ENCODE data around the gene RGS6. TPM values are rescaled to one million over a fixed set of nuclear protein-coding genes. Genes with fewer than 3 reads are reported as not detected.

The RGS6 gene
- total and polyA plus RNA-seq, 4 experiments from 2014 or later, result 0.32 TPM; not detected in 3

GRCh38 chr14:72033365-72033764, 101.1 kb downstream of the RGS6 start:
- Mint-ChIP-seq H3K27ac (no peak overlapping the region), H3K36me3 (no peaks in the 10 kb centered on the region), H3K4me1 (no peaks in the 10 kb centered on the region), H3K9me3 (peaks cover 0 to 6% (median 4%) of the 10 kb centered on the region in 8 donors), H3K27me3 (peaks cover 6 to 11% of the 10 kb centered on the region in 2 donors), H3K4me3 (no peak overlapping the region)
- no peak overlapping the region for H3K27ac ChIP-seq (ENCODE audit: low read depth, low read length)
- H3K4me3 ChIP-seq (ENCODE audit: low read length in 2 of 2), result no peak overlapping the region
- H3K36me3 ChIP-seq (ENCODE audit: insufficient read depth, low read length), result no peaks in the 10 kb centered on the region
- DNase-seq, result no peak
- POLR2A ChIA-PET (ENCODE audit: partially characterized antibody), result no interaction called here
- CTCF ChIA-PET (ENCODE audit: partially characterized antibody), result no interaction called here
- H3K27me3 ChIP-seq (ENCODE audit: insufficient read depth, low read length), result no peaks in the 10 kb centered on the region
- H3K9me3 ChIP-seq (ENCODE audit: control insufficient read depth in 1 of 2, low read length in 2 of 2), result peaks cover 0 to 3% of the 10 kb centered on the region in 2 donors
- no peaks in the 10 kb centered on the region for H3K4me1 ChIP-seq (ENCODE audit: insufficient read depth, low read length)
- intact Hi-C loops (cut with micrococcal nuclease), result no loop called here

- peaks cover 23 to 24% of the 10 kb centered on the region in 2 donors for H3K27me3 Mint-ChIP-seq
- H3K36me3 Mint-ChIP-seq, result peaks cover 6% of the 10 kb centered on the region in 2 donors
- H3K27ac Mint-ChIP-seq, result no peak overlapping the region
- ChIA-PET POLR2A (ENCODE audit: partially characterized antibody) (no interaction called here), CTCF (ENCODE audit: partially characterized antibody) (no interaction called here)
- no peaks in the 10 kb centered on the region for H3K27me3 ChIP-seq (ENCODE audit: insufficient read depth, low read length)
- H3K9me3 Mint-ChIP-seq, result peaks cover 9 to 35% (median 21%) of the 10 kb centered on the region in 8 donors
- DNase-seq, result no peak
- no peak overlapping the region for H3K4me3 ChIP-seq (ENCODE audit: low read length in 2 of 2)
- no peaks in the 10 kb centered on the region for H3K4me1 Mint-ChIP-seq
- no peak overlapping the region for H3K27ac ChIP-seq (ENCODE audit: low read depth, low read length)
- H3K36me3 ChIP-seq (ENCODE audit: insufficient read depth, low read length), result no peaks in the 10 kb centered on the region
- H3K4me3 Mint-ChIP-seq, result no peak overlapping the region
- no peaks in the 10 kb centered on the region for H3K4me1 ChIP-seq (ENCODE audit: insufficient read depth, low read length)
- intact Hi-C loops (cut with micrococcal nuclease), result no loop called here
- peaks cover 0 to 3% of the 10 kb centered on the region in 2 donors for H3K9me3 ChIP-seq (ENCODE audit: control insufficient read depth in 1 of 2, low read length in 2 of 2)
Observed at GRCh38 chr14:72040528-72040927, 108.3 kb downstream of the RGS6 start.

- Mint-ChIP-seq H3K36me3 (peaks cover 3 to 5% of the 10 kb centered on the region in 2 donors), H3K4me1 (no peaks in the 10 kb centered on the region), H3K27me3 (peaks cover 16 to 25% of the 10 kb centered on the region in 2 donors), H3K9me3 (peaks cover 3 to 22% (median 15%) of the 10 kb centered on the region in 8 donors), H3K27ac (no peak overlapping the region), H3K4me3 (no peak overlapping the region)
- H3K27ac ChIP-seq (ENCODE audit: low read depth, low read length), result no peak overlapping the region
- H3K27me3 ChIP-seq (ENCODE audit: insufficient read depth, low read length), result no peaks in the 10 kb centered on the region
- intact Hi-C loops (cut with micrococcal nuclease), result no loop called here
- no peak for DNase-seq
- no peaks in the 10 kb centered on the region for H3K4me1 ChIP-seq (ENCODE audit: insufficient read depth, low read length)
- H3K9me3 ChIP-seq (ENCODE audit: control insufficient read depth in 1 of 2, low read length in 2 of 2), result no peaks in the 10 kb centered on the region
- POLR2A ChIA-PET (ENCODE audit: partially characterized antibody), result no interaction called here
- H3K36me3 ChIP-seq (ENCODE audit: insufficient read depth, low read length), result no peaks in the 10 kb centered on the region
- H3K4me3 ChIP-seq (ENCODE audit: low read length in 2 of 2), result no peak overlapping the region
- CTCF ChIA-PET (ENCODE audit: partially characterized antibody), result no interaction called here
Observed at GRCh38 chr14:72045271-72045670, 113.0 kb downstream of the RGS6 start.

- Mint-ChIP-seq H3K9me3 (peaks cover 3 to 16% (median 10%) of the 10 kb centered on the region in 8 donors), H3K27ac (no peak overlapping the region), H3K36me3 (peaks cover 0 to 3% of the 10 kb centered on the region in 2 donors), H3K4me3 (no peak overlapping the region), H3K27me3 (peaks cover 16 to 22% of the 10 kb centered on the region in 2 donors), H3K4me1 (no peaks in the 10 kb centered on the region)
- Histone ChIP-seq H3K9me3 (ENCODE audit: control insufficient read depth in 1 of 2, low read length in 2 of 2) (no peaks in the 10 kb centered on the region), H3K4me1 (ENCODE audit: insufficient read depth, low read length) (no peaks in the 10 kb centered on the region), H3K4me3 (ENCODE audit: low read length in 2 of 2) (no peak overlapping the region), H3K27me3 (ENCODE audit: insufficient read depth, low read length) (no peaks in the 10 kb centered on the region), H3K27ac (ENCODE audit: low read depth, low read length) (no peak overlapping the region), H3K36me3 (ENCODE audit: insufficient read depth, low read length) (no peaks in the 10 kb centered on the region)
- CTCF ChIA-PET (ENCODE audit: partially characterized antibody), result no interaction called here
- POLR2A ChIA-PET (ENCODE audit: partially characterized antibody), result no interaction called here
- DNase-seq, result no peak
- intact Hi-C loops (cut with micrococcal nuclease), result no loop called here
Observed at GRCh38 chr14:72045885-72046284, 113.7 kb downstream of the RGS6 start.

GRCh38 chr14:72049462-72049861, 117.2 kb downstream of the RGS6 start:
- peaks cover 0 to 3% (median 0%) of the 10 kb centered on the region in 8 donors for H3K9me3 Mint-ChIP-seq
- H3K27ac Mint-ChIP-seq, result no peak overlapping the region
- H3K4me3 Mint-ChIP-seq, result no peak overlapping the region
- H3K27me3 Mint-ChIP-seq, result peaks cover 17 to 21% of the 10 kb centered on the region in 2 donors
- Histone ChIP-seq H3K4me3 (ENCODE audit: low read length in 2 of 2) (no peak overlapping the region), H3K27me3 (ENCODE audit: insufficient read depth, low read length) (no peaks in the 10 kb centered on the region), H3K9me3 (ENCODE audit: control insufficient read depth in 1 of 2, low read length in 2 of 2) (no peaks in the 10 kb centered on the region), H3K4me1 (ENCODE audit: insufficient read depth, low read length) (no peaks in the 10 kb centered on the region), H3K36me3 (ENCODE audit: insufficient read depth, low read length) (no peaks in the 10 kb centered on the region), H3K27ac (ENCODE audit: low read depth, low read length) (no peak overlapping the region)
- CTCF ChIA-PET (ENCODE audit: partially characterized antibody), result no interaction called here
- DNase-seq, result no peak
- H3K36me3 Mint-ChIP-seq, result no peaks in the 10 kb centered on the region
- intact Hi-C loops (cut with micrococcal nuclease), result no loop called here
- no peaks in the 10 kb centered on the region for H3K4me1 Mint-ChIP-seq
- POLR2A ChIA-PET (ENCODE audit: partially characterized antibody), result no interaction called here

- Histone ChIP-seq H3K27me3 (ENCODE audit: insufficient read depth, low read length) (no peaks in the 10 kb centered on the region), H3K27ac (ENCODE audit: low read depth, low read length) (no peak overlapping the region), H3K9me3 (ENCODE audit: control insufficient read depth in 1 of 2, low read length in 2 of 2) (no peaks in the 10 kb centered on the region), H3K4me3 (ENCODE audit: low read length in 2 of 2) (no peak overlapping the region), H3K4me1 (ENCODE audit: insufficient read depth, low read length) (no peaks in the 10 kb centered on the region), H3K36me3 (ENCODE audit: insufficient read depth, low read length) (no peaks in the 10 kb centered on the region)
- peaks cover 0 to 3% (median 0%) of the 10 kb centered on the region in 8 donors for H3K9me3 Mint-ChIP-seq
- H3K4me1 Mint-ChIP-seq, result no peaks in the 10 kb centered on the region
- H3K27ac Mint-ChIP-seq, result no peak overlapping the region
- peaks cover 16% of the 10 kb centered on the region in 2 donors for H3K27me3 Mint-ChIP-seq
- no peak overlapping the region for H3K4me3 Mint-ChIP-seq
- no peak for DNase-seq
- intact Hi-C loops (cut with micrococcal nuclease), result no loop called here
- CTCF ChIA-PET (ENCODE audit: partially characterized antibody), result no interaction called here
- POLR2A ChIA-PET (ENCODE audit: partially characterized antibody), result no interaction called here
- H3K36me3 Mint-ChIP-seq, result no peaks in the 10 kb centered on the region
Observed at GRCh38 chr14:72052356-72052755, 120.1 kb downstream of the RGS6 start.

- Histone ChIP-seq H3K4me1 (ENCODE audit: insufficient read depth, low read length) (no peaks in the 10 kb centered on the region), H3K27me3 (ENCODE audit: insufficient read depth, low read length) (no peaks in the 10 kb centered on the region), H3K36me3 (ENCODE audit: insufficient read depth, low read length) (no peaks in the 10 kb centered on the region), H3K4me3 (ENCODE audit: low read length in 2 of 2) (no peak overlapping the region), H3K27ac (ENCODE audit: low read depth, low read length) (no peak overlapping the region), H3K9me3 (ENCODE audit: control insufficient read depth in 1 of 2, low read length in 2 of 2) (no peaks in the 10 kb centered on the region)
- CTCF ChIA-PET (ENCODE audit: partially characterized antibody), result no interaction called here
- Mint-ChIP-seq H3K36me3 (no peaks in the 10 kb centered on the region), H3K27ac (no peak overlapping the region), H3K4me1 (no peaks in the 10 kb centered on the region), H3K27me3 (peaks cover 16 to 20% of the 10 kb centered on the region in 2 donors), H3K4me3 (no peak overlapping the region), H3K9me3 (peaks cover 0 to 3% (median 0%) of the 10 kb centered on the region in 8 donors)
- intact Hi-C loops (cut with micrococcal nuclease), result no loop called here
- no peak for DNase-seq
- POLR2A ChIA-PET (ENCODE audit: partially characterized antibody), result no interaction called here
Observed at GRCh38 chr14:72053651-72054050, 121.4 kb downstream of the RGS6 start.

GRCh38 chr14:72054911-72055310, 122.7 kb downstream of the RGS6 start:
- H3K36me3 Mint-ChIP-seq, result no peaks in the 10 kb centered on the region
- no peak overlapping the region for H3K27ac ChIP-seq (ENCODE audit: low read depth, low read length)
- intact Hi-C loops (cut with micrococcal nuclease), result no loop called here
- POLR2A ChIA-PET (ENCODE audit: partially characterized antibody), result no interaction called here
- H3K4me1 Mint-ChIP-seq, result no peaks in the 10 kb centered on the region
- no peaks in the 10 kb centered on the region for H3K36me3 ChIP-seq (ENCODE audit: insufficient read depth, low read length)
- no peak for DNase-seq
- peaks cover 0 to 3% (median 0%) of the 10 kb centered on the region in 8 donors for H3K9me3 Mint-ChIP-seq
- no peaks in the 10 kb centered on the region for H3K4me1 ChIP-seq (ENCODE audit: insufficient read depth, low read length)
- CTCF ChIA-PET (ENCODE audit: partially characterized antibody), result no interaction called here
- H3K27me3 Mint-ChIP-seq, result peaks cover 12 to 17% of the 10 kb centered on the region in 2 donors
- no peak overlapping the region for H3K4me3 ChIP-seq (ENCODE audit: low read length in 2 of 2)
- no peak overlapping the region for H3K4me3 Mint-ChIP-seq
- no peak overlapping the region for H3K27ac Mint-ChIP-seq
- no peaks in the 10 kb centered on the region for H3K27me3 ChIP-seq (ENCODE audit: insufficient read depth, low read length)
- no peaks in the 10 kb centered on the region for H3K9me3 ChIP-seq (ENCODE audit: control insufficient read depth in 1 of 2, low read length in 2 of 2)
